ENCODE measurements around the gene HGF.
"Not testable (repeated sequence)": the region's sequence is repeated elsewhere in the genome, so short reads cannot be mapped to it uniquely, and the experiment has no call there.

Gene HGF

DNA sequence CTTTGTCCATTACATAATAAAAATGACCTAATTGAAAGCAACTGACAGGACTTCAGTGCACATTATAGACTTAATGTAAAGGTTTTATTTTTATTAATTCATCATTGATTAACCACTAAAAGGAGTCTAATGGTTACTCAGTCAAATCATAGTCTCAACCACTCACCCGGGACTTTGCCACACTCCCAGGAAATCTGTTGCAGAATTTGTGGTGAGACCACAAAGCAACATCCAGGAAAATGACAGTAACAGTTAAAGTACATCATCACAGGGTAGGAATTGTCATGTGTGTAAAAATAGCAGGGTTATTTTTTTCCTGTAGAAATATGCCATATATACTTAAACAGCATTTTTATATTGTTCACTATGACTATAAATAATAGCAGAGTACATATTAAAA is 6.3 kb upstream of the HGF start:
- DNase-seq (ENCODE audit: low spot score): no peak

DNA sequence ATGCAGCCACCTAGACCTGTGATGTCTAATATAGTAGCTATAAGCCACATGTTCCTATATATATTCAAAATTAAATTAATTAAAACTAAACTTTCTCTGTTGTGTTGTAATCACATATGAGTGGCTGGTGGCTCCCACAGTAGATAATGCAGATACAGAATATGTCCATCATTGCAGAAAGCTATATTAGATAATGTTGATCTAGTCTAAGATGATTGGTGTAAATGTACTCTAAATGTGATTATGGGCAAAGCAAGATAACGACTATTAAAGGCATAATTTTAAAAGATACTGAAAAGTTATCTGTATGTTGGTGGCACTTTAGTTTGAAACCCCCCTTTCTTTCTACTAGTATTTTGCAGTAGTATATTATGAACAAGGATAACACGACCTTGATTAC is 5.7 kb upstream of the HGF start:
- no peak for DNase-seq (ENCODE audit: low spot score)

- DNase-seq (ENCODE audit: low spot score): no peak
Observed at GRCh38 chr7:81774551-81774950, 4.7 kb upstream of the HGF start.

GRCh38 chr7:81770728-81771223 is 929 bp upstream of the HGF start:
- no peak for DNase-seq (ENCODE audit: low spot score)

DNA sequence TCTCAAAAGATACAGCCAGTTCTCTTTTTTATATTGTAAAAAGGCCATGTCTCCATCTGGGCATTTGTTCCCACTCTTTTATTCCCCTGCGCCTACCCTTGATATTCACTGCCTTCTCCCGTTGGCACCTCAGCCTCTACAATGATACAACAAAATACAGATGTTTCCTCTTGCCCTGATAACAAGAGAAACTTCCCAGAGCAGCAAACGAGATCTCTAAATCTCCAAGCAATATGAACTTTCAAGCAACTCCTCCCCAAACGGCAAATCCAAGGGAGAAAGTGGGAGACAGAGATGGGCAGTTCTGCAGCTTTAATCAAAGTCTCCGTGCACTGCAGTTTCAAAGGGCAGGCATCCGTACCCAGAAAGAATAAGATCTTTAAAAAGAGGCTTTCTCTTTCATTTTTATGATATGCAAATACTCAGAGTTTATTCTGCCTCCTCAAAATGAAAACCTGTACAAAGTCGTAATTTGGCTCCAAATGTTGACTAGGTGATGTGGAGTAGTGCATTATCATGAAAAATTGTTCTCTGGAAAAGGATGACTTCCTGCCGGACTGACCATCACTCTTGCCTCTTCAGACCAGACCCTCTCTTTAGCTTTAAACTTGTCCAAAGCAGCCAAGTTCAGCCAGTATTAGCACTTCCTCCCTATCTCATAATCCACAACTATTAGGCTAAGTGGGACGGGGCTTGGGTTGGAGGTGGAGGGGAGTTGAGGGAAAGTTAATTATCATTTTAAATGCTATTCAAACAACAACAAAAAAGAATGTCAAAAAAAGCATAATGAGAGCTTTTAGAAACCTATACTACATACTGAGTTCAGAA is 682 bp downstream of the HGF start:
- DNase-seq (ENCODE audit: low spot score): no peak

GRCh38 chr7:81767926-81768325 is 1.9 kb downstream of the HGF start:
- no peak for DNase-seq (ENCODE audit: low spot score)

DNA sequence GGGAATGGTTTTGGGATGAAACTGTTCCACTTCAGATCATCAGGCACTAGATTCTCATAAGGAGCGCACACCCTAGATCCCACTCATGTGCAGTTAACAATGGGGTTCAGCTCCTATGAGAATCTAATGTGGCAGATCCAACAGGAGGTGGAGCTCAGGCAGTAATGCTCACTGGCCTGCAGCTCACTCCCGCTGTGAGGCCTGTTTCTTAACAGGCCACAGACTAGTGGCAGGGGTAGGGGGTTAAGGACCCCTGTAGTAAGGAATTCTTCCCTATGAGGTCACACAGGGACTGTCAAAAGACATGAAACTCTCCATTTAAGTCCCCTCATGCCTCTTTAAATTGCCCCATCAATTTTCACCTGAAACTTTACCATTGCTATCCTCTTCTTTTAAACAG is 8.0 kb downstream of the HGF start:
- DNase-seq (ENCODE audit: low spot score): no peak

DNA sequence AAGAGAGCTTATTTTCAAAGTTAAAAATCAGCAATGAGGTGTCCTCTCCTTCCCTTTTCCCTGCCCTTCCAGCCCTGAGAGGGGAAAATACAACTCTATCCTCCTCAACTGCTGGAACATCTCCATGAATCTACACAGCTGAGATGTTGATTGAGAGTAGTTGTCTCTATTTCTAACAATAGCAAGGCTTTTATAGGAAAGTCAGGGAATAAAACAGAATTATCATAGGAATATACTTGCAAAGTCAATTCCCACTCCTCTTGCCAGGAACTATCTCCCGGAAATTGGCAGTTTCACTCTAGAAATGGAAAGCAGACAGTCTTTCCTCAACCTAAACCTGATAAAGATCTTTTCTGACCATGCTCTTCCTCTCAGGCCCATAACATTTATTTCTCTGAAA is 8.8 kb downstream of the HGF start:
- no peak for DNase-seq (ENCODE audit: low spot score)

GRCh38 chr7:81754918-81755696 is 14.7 kb downstream of the HGF start:
- DNase-seq (ENCODE audit: low spot score): no peak

- no peak for DNase-seq (ENCODE audit: low spot score)
Observed at GRCh38 chr7:81753392-81753791, 16.5 kb downstream of the HGF start.

- DNase-seq (ENCODE audit: low spot score): no peak
Observed at GRCh38 chr7:81752318-81752714, 17.5 kb downstream of the HGF start.

DNA sequence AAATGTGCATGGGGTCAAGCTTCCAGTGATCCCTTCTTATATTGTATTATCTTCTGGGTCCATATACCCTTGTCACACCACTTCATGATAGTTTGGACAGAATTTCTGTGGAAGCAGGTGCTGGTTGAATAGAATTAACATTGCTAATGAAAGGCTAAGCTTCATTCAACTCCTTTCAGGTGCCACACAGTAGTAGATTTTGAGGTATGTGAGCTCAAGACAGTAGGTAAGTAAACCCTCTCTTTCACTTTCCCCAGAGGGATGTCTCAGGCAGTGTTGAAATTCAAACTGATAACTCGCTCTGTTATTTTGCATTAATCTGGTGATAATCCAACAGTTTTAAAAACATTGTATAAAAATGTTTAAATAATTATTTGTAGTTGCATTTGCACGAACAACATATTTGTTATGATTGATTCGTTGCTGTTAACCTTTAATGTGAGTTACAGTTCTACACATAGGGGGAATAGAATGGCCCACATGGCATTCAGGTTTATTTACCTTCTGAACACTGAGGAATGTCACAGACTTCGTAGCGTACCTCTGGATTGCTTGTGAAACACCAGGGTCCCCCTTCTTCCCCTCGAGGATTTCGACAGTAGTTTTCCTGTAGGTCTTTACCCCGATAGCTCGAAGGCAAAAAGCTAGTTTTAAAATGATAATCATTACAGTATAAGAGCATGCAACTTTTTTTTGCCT is 18.1 kb downstream of the HGF start:
- no peak for DNase-seq (ENCODE audit: low spot score)

GRCh38 chr7:81745637-81746036 is 24.2 kb downstream of the HGF start:
- DNase-seq (ENCODE audit: low spot score): no peak

- no peak for DNase-seq (ENCODE audit: low spot score)
Observed at GRCh38 chr7:81744389-81744788, 25.5 kb downstream of the HGF start.

DNA sequence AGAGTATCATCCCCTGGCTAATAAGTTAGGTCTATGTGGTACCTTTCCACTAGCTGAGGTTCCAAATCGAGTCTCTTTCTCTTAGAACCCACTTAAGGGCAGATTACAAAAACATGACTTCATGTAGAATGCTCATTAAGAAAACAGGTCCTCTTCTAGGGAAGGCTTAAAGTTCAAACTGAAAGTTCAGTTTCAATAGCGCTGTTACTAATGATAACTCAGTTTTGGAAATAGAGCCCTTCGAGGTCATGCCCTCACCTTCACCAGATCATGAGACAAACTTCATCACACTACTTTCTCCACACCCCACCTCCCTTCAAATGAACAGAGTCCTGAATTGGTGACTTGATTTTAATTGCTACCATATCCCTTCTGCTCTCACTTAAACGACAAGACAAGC is 26.2 kb downstream of the HGF start:
- DNase-seq (ENCODE audit: low spot score): no peak

GRCh38 chr7:81743201-81743600 is 26.6 kb downstream of the HGF start:
- no peak for DNase-seq (ENCODE audit: low spot score)

- DNase-seq (ENCODE audit: low spot score): no peak
Observed at GRCh38 chr7:81740403-81740802, 29.4 kb downstream of the HGF start.

DNA sequence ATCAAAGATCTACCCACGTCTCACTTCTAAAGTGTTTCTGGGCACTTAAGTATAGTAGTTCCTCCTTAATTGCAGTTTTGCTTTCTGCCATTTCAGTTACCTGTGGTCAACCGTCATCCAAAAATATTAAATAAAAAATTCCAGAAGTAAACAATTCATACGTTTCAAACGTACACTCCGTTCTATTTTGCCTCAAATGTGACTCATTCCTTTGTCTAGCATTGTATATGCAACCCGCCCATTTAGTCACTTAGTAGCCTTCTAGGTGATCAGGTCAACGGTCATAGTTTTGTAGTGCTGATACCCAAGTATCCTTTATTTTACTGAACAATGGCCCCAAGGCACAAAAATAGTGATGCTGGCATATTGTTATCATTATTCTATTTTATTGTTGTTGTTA is 33.8 kb downstream of the HGF start:
- no peak for DNase-seq (ENCODE audit: low spot score)

GRCh38 chr7:81725812-81726127 is 44.1 kb downstream of the HGF start:
- no peak for DNase-seq (ENCODE audit: low spot score)

DNA sequence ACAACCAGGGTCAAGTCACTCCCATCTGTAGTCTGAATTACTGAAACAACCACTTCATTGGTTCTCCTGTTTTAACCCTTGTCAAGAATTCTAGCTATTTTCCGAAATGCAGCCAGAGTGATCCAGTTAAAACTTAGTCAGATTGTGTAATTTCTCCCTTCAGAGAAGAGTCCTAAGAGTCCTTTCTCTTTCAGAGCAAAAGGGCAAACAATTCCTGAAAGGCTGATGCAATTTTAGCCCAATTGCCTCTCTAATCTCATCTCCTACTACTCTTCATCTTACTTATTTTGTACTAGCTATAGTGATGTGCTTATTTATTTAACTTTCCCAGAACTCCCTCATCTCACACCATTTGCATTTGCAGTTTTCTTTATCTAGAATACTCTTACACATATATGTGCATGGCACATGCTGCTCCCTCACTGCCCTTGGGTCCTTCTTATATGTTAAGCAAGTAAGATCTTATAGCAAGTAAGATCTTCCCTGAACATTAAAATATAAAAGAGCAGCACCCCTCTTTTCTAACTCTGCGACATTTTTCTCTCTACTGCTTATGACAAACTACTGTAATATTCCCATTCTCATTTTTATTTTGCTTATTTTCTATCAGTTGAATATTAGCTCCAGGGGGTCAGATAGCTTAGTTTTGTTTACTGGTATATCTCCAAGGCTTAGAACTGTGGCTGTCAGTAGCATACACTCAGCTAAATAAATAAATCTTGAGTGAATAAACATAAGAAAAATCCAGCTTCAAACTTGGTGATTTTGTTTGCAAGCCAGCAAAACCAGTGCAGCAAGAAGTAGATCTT is 44.6 kb downstream of the HGF start:
- DNase-seq (ENCODE audit: low spot score): no peak

DNA sequence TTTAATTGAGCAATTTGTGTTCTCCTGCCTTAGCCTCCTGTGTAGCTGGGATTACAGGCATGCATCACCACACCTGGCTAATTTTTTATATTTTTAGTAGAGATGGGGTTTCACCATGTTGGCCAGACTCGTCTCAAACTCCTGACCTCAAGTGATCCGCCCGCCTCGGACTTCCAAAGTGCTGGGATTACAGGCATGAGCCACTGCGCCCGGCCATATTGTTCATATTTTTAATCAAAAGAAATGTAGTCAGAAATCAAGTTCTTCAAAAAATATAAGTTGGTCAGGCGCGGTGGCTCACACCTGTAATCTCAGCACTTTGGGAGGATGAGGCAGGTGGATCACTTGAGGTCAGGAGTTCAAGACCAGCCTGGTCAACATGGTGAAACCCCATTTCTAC is 47.6 kb downstream of the HGF start:
- DNase-seq (ENCODE audit: low spot score): not testable (repeated sequence)

- no peak for DNase-seq (ENCODE audit: low spot score)
Observed at GRCh38 chr7:81721437-81721836, 48.4 kb downstream of the HGF start.

Measured in germinal center (tissue), 1 donor.